ENCODE measurements around the gene EML6.

DNA sequence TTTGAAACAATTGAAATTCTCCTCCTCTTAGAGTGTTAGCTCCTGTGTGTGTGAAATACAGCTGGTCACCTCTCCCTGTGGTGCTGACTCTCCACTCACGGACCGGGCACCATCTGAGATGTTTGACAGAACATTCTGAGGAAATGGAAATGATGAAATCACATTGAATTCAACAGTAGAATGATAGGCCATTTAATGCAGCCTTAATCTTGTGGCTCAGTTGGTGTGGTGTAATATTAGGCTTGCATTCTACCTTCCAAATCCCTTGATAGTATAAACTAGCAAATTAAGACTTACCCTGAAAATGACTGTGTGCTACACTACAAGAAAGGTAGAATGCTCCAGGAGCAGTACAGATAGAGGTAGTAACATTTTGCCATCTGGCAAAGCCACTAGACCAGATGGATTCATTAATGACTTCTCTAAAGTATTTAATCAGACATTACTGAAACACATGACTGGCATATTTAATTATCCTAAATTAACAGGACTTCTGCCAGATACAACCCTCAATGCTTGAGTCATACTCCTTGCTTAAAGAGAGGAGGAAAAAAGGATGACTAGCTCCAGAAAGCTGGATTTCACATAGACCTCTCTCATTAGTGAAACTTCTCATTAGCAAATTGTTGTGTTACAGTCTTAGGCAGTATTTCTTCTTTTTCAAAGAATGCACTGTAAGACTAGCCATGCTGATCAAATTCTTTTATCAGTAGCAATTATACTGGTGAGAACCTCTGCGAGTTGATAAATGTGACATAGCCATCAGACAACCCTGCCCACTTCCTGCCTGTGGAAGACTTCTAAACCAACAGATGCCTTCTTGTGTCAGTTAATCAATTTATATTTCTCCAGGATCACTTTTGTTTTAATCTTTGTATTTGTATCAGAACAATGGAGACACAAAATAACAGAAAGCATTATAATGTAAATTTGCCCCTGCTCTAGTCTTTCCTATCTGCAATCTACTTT is 80.6 kb downstream of the EML6 start:
- TF ChIP-seq POLR2A (IDR thresholded peaks at IDR 0.05; ENCODE audit: low read depth, low read length), result no peak
- TF ChIP-seq, protein P1, sequence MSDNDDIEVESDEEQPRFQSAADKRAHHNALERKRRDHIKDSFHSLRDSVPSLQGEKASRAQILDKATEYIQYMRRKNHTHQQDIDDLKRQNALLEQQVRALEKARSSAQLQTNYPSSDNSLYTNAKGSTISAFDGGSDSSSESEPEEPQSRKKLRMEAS (IDR thresholded peaks at IDR 0.05; ENCODE audit: low read depth, low read length), result no peak
- no peak for TF ChIP-seq PAX5 (IDR thresholded peaks at IDR 0.05; ENCODE audit: borderline replicate concordance, low read depth, low read length)
- no peak for TF ChIP-seq HCFC1 (IDR thresholded peaks at IDR 0.05; ENCODE audit: low read length)
- no peak for TF ChIP-seq EZH2 (IDR thresholded peaks at IDR 0.05; ENCODE audit: borderline replicate concordance, control insufficient read depth, low read depth, low read length)

All from GM12878 (cell line).